ENCODE data around the gene WDR41.
A peak's percentile ranks its signal among the peaks of the same experiment; 100 is the strongest.

The WDR41 gene

DNA sequence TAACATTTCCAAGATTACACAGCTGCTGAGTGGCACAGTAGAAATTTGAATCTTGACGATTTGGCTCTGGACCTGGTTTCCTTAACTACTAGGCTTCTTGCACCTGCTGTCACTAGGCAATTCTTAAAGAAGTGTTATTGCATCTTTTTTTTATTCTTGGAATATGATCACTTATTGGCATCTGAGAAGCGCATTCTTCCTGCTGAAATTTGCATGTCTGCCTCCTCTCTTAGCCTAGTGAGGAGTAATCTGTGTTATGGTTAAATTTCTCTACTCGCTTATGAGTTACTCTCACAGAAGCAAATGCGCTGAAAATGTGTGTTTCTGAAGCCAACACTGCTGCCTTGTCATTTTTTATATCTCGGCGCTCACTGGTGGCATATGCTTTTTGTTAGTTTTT, 89.3 kb downstream of the WDR41 start:
- H3K9ac ChIP-seq (ENCODE audit: insufficient read length, low read depth), result no peak overlapping the region
- no peaks in the 10 kb centered on the region for H3K4me1 ChIP-seq (ENCODE audit: insufficient read depth, insufficient read length)
- no peak overlapping the region for H3K4me3 ChIP-seq (ENCODE audit: insufficient read length, low read depth)
- H3K27me3 ChIP-seq (ENCODE audit: insufficient read depth, insufficient read length), result no peaks in the 10 kb centered on the region
- no peaks in the 10 kb centered on the region for H3K9me3 ChIP-seq (ENCODE audit: insufficient read depth, low read length)
- no peak for TF ChIP-seq YY1 (IDR thresholded peaks at IDR 0.05; ENCODE audit: insufficient read depth, insufficient read length)
- TF ChIP-seq SUZ12 (IDR thresholded peaks at IDR 0.05; ENCODE audit: extremely low read depth, insufficient read depth, insufficient read length), result no peak
- TF ChIP-seq ZNF274 (IDR thresholded peaks at IDR 0.05; ENCODE audit: low read depth, low read length), result no peak
- no peaks in the 10 kb centered on the region for H3K36me3 ChIP-seq (ENCODE audit: insufficient read depth, insufficient read length, low read length)
- DNase-seq (ENCODE audit: low read depth, low spot score), result no peak

DNA sequence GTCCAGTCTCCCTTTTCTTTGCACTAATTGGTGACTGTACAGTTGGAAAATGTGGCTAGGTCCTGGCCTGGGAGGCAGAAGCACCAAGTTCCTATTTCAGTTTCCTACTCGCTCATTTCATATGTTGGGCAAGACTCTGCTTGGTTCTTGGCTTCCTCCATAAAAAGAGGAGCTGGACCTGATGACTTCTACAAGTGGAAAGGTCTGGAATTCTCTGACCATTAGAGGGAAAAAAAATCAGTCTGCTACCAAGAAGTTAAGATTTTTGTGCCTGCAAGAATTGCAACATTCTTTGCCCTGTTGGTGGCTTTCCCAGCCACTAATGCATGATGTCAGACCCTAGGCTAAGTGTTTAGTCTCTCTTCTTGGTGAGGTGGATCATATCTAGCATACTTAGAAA, 91.5 kb downstream of the WDR41 start:
- Histone ChIP-seq H3K4me3 (ENCODE audit: insufficient read length, low read depth) (no peak overlapping the region), H3K36me3 (ENCODE audit: insufficient read depth, insufficient read length, low read length) (no peaks in the 10 kb centered on the region), H3K27me3 (ENCODE audit: insufficient read depth, insufficient read length) (no peaks in the 10 kb centered on the region), H3K9ac (ENCODE audit: insufficient read length, low read depth) (no peak overlapping the region), H3K4me1 (ENCODE audit: insufficient read depth, insufficient read length) (no peaks in the 10 kb centered on the region), H3K9me3 (ENCODE audit: insufficient read depth, low read length) (no peaks in the 10 kb centered on the region)
- no peak for DNase-seq (ENCODE audit: low read depth, low spot score)
- no peak for TF ChIP-seq SUZ12 (IDR thresholded peaks at IDR 0.05; ENCODE audit: extremely low read depth, insufficient read depth, insufficient read length)
- TF ChIP-seq ZNF274 (IDR thresholded peaks at IDR 0.05; ENCODE audit: low read depth, low read length), result no peak
- TF ChIP-seq YY1 (IDR thresholded peaks at IDR 0.05; ENCODE audit: insufficient read depth, insufficient read length), result no peak

DNA sequence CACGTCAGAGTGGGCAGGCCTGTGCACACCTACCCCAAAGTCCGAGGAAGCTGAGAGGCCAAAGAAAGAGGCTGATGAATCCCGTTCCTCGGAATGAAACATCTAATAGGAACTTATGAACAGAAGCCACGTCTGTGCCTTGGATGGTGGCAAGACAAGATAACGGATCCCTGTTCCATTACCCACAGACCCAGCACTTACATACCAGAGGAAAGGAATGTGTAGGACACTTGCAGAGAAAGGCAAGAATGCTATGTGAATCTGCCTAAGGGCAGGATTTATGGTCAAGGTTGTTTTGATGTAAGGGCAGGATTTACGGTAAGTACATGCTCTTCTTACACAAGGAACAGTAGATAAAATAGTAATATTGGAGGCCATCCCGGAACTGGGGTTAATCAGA, 93.2 kb downstream of the WDR41 start:
- no peak for TF ChIP-seq YY1 (IDR thresholded peaks at IDR 0.05; ENCODE audit: insufficient read depth, insufficient read length)
- TF ChIP-seq SUZ12 (IDR thresholded peaks at IDR 0.05; ENCODE audit: extremely low read depth, insufficient read depth, insufficient read length), result no peak
- no peak for TF ChIP-seq ZNF274 (IDR thresholded peaks at IDR 0.05; ENCODE audit: low read depth, low read length)
- Histone ChIP-seq H3K9ac (ENCODE audit: insufficient read length, low read depth) (no peak overlapping the region), H3K4me3 (ENCODE audit: insufficient read length, low read depth) (no peak overlapping the region), H3K27me3 (ENCODE audit: insufficient read depth, insufficient read length) (no peaks in the 10 kb centered on the region), H3K4me1 (ENCODE audit: insufficient read depth, insufficient read length) (no peaks in the 10 kb centered on the region), H3K9me3 (ENCODE audit: insufficient read depth, low read length) (no peaks in the 10 kb centered on the region), H3K36me3 (ENCODE audit: insufficient read depth, insufficient read length, low read length) (no peaks in the 10 kb centered on the region)
- peak; percentile 20 for DNase-seq (ENCODE audit: low read depth, low spot score)

DNA sequence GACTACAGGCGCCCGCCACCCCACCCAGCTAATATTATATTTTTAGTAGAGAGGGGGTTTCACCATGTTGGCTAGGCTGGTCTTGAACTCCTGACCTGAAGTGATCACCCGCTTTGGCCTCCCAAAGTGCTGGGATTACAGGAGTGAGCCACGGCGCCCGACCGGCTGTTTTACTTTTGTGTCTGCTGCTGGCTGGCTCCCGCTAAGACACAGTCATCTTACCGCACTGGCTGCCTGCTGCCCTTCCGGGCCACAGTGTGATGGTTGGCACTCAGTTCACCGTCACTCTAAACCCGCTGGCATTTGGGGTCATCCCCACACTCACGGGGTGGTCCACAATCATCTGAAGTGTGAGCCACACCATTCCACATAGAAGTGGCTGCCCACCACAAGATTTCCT, 93.7 kb downstream of the WDR41 start:
- H3K9ac ChIP-seq (ENCODE audit: insufficient read length, low read depth), result no peak overlapping the region
- H3K36me3 ChIP-seq (ENCODE audit: insufficient read depth, insufficient read length, low read length), result no peaks in the 10 kb centered on the region
- TF ChIP-seq ZNF274 (IDR thresholded peaks at IDR 0.05; ENCODE audit: low read depth, low read length) (no peak), YY1 (IDR thresholded peaks at IDR 0.05; ENCODE audit: insufficient read depth, insufficient read length) (no peak), SUZ12 (IDR thresholded peaks at IDR 0.05; ENCODE audit: extremely low read depth, insufficient read depth, insufficient read length) (no peak)
- DNase-seq (ENCODE audit: low read depth, low spot score), result no peak
- H3K4me3 ChIP-seq (ENCODE audit: insufficient read length, low read depth), result no peak overlapping the region
- no peaks in the 10 kb centered on the region for H3K4me1 ChIP-seq (ENCODE audit: insufficient read depth, insufficient read length)
- H3K27me3 ChIP-seq (ENCODE audit: insufficient read depth, insufficient read length), result no peaks in the 10 kb centered on the region
- no peaks in the 10 kb centered on the region for H3K9me3 ChIP-seq (ENCODE audit: insufficient read depth, low read length)

DNA sequence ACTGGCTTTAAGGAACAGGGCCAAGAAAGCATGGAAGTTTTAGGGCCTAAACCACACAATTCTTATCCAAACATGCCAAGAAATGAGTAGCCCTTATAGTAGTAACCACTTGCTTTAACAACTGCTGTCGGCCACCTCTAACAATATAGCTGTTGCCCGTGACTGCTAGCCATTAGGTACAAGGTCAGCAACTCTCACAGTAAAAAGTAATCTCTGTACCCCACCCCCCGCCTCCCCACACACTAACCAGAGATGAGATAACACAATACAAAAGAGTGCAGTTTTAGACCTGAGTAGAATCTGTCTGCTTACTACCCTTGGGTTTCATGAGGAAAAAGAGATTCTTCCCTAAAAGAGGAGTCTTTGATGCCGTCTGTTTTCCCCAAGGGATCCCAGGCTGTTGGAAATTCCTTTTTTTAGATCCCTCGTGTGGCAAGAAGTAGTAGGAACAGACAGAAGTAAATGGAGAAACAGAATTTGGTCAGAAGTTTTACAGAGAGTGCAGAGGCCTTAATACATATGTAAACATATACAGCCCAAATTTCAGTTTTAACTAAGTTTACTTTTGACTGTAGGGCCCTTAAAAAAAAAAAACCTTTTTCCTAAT, 94.3 kb downstream of the WDR41 start:
- no peaks in the 10 kb centered on the region for H3K9me3 ChIP-seq (ENCODE audit: insufficient read depth, low read length)
- DNase-seq (ENCODE audit: low read depth, low spot score), result no peak
- no peaks in the 10 kb centered on the region for H3K36me3 ChIP-seq (ENCODE audit: insufficient read depth, insufficient read length, low read length)
- H3K4me1 ChIP-seq (ENCODE audit: insufficient read depth, insufficient read length), result no peaks in the 10 kb centered on the region
- TF ChIP-seq YY1 (IDR thresholded peaks at IDR 0.05; ENCODE audit: insufficient read depth, insufficient read length) (no peak), ZNF274 (IDR thresholded peaks at IDR 0.05; ENCODE audit: low read depth, low read length) (no peak), SUZ12 (IDR thresholded peaks at IDR 0.05; ENCODE audit: extremely low read depth, insufficient read depth, insufficient read length) (no peak)
- H3K9ac ChIP-seq (ENCODE audit: insufficient read length, low read depth), result no peak overlapping the region
- H3K27me3 ChIP-seq (ENCODE audit: insufficient read depth, insufficient read length), result no peaks in the 10 kb centered on the region
- no peak overlapping the region for H3K4me3 ChIP-seq (ENCODE audit: insufficient read length, low read depth)

DNA sequence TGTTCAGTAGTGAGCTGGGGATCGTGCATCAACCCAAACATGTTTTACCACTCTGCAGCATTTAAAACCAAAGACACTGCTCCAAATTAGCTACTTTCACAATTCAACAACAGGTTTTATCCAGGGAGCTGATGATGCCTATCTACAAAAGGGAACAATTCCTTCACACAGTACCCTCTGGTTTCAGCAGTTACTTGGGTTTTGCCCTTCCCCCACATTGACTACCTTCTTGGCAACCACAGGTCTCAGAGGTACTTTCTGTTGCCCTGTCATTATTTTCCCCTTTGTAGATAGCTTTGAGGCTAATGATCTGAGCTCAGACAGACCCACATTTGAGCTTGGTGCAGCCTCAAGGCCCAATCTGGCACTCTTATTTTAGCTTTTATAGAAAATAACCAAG, 96.1 kb downstream of the WDR41 start:
- Histone ChIP-seq H3K4me1 (ENCODE audit: insufficient read depth, insufficient read length) (no peaks in the 10 kb centered on the region), H3K9ac (ENCODE audit: insufficient read length, low read depth) (no peak overlapping the region), H3K4me3 (ENCODE audit: insufficient read length, low read depth) (no peak overlapping the region), H3K9me3 (ENCODE audit: insufficient read depth, low read length) (no peaks in the 10 kb centered on the region), H3K27me3 (ENCODE audit: insufficient read depth, insufficient read length) (no peaks in the 10 kb centered on the region), H3K36me3 (ENCODE audit: insufficient read depth, insufficient read length, low read length) (no peaks in the 10 kb centered on the region)
- DNase-seq (ENCODE audit: low read depth, low spot score), result no peak
- TF ChIP-seq YY1 (IDR thresholded peaks at IDR 0.05; ENCODE audit: insufficient read depth, insufficient read length) (no peak), ZNF274 (IDR thresholded peaks at IDR 0.05; ENCODE audit: low read depth, low read length) (no peak), SUZ12 (IDR thresholded peaks at IDR 0.05; ENCODE audit: extremely low read depth, insufficient read depth, insufficient read length) (no peak)

DNA sequence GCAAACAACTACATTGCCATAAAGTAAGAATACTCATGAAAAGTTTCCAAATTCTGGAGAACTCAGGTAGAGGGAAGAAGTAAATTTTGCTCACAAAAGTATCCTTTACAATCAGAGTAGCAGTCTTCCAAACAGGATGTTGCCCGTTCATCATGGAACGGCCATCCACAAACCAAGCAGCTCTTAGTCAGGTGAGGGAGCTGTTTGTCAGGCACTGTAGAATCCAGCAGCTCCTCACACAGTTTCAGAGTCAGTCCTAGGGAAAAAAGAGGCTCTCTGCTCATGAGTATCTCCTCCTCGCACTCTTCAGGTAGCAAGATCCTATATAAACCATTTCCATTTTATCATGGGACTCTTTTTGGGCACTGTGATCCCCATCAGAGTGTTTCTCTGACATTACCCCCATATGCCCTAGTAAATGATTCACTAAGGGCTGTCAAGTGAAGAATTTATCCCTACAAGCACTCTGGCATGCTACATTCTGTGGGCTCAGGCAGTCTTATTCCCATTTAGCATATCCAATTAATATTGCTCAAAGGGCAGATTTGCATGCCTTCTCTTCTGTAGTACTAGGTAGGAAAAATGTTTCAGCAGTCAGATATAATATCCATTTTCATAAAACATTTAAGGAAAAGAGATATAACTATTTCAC, 97.9 kb downstream of the WDR41 start:
- no peak overlapping the region for H3K9ac ChIP-seq (ENCODE audit: insufficient read length, low read depth)
- no peak for DNase-seq (ENCODE audit: low read depth, low spot score)
- no peak overlapping the region for H3K4me3 ChIP-seq (ENCODE audit: insufficient read length, low read depth)
- H3K4me1 ChIP-seq (ENCODE audit: insufficient read depth, insufficient read length), result no peaks in the 10 kb centered on the region
- TF ChIP-seq SUZ12 (IDR thresholded peaks at IDR 0.05; ENCODE audit: extremely low read depth, insufficient read depth, insufficient read length) (no peak), ZNF274 (IDR thresholded peaks at IDR 0.05; ENCODE audit: low read depth, low read length) (no peak), YY1 (IDR thresholded peaks at IDR 0.05; ENCODE audit: insufficient read depth, insufficient read length) (no peak)
- H3K27me3 ChIP-seq (ENCODE audit: insufficient read depth, insufficient read length), result no peaks in the 10 kb centered on the region
- no peaks in the 10 kb centered on the region for H3K9me3 ChIP-seq (ENCODE audit: insufficient read depth, low read length)
- no peaks in the 10 kb centered on the region for H3K36me3 ChIP-seq (ENCODE audit: insufficient read depth, insufficient read length, low read length)

Data from NT2/D1 (cell line).